Left kidney (tissue), 2 donors: ENCODE data around the gene GPR37. TPM values are rescaled to one million over a fixed set of nuclear protein-coding genes. Genes with fewer than 3 reads are reported as not detected.

ENCODE experiments used
- DNase-seq: peaks from one replicate; pipeline ENCODE4 v3.0.0-alpha.2; 2013
- polyA plus RNA-seq: library from polyadenylated mRNA; unstranded; fragments of 120-200 nt; gene quantifications from one replicate; pipeline ENCODE4 v1.2.1, GENCODE V29; 2013; ENCODE audit not compliant: insufficient read length

Gene GPR37
- polyA plus RNA-seq, 1 donor: 2.0 TPM

DNA sequence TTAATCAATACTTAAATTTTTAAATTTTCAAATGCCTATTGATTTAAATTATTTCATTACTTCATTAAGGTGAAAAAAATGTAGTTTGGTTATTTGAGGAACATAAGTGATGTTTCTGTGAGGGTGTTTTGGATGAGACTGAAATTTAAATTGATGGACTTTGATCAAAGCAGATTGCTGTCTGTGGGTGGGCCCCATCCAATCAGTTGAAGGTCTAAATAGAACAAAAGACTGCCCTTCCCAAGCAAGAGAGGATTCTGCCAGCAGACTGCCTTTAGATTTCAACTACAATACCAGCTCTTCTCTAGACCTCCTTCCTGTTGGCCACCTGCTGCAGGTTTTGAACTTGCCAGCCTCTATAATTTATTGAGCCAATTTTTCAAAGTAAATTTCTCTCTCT, 14.5 kb upstream of the GPR37 start:
- DNase-seq: no peak

DNA sequence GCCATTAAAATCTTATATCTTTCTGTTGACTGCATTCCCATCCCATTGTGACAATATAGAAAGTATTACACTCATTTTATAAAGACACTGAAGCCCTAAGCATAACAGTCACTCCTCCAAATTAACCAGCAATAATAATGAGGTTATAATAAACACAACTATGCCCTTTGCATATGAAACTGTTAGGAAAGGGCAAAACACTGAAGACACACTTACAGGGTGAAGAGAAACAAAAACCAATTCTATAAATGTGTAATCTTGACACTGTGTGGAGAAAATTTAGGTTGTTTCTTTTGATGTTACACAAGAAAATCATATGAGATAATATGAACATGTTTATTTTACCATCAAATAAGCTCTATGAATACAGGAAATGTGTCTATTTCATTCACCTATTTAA, 14.0 kb upstream of the GPR37 start:
- DNase-seq: no peak

GRCh38 chr7:124779194-124779593, 13.6 kb upstream of the GPR37 start:
- DNase-seq: no peak

DNA sequence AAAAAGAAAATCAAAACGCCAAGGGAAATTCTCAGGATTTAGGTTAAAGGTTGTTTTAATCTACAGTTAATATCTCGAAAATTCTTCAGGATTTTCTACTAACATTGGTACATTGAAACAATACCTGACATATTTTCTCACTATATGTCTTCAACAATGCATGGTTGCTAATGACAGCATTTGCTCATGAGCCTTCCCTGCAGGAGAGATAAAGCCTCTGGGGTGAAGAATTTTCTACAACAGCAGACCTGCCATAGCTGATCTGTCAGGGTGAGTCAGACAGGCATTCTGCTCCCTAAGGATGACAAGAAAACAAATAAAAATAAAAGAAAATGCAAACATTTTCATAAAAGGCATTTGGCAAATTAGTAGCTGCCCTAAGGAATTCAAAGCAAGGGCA, 11.7 kb upstream of the GPR37 start:
- DNase-seq: no peak

DNA sequence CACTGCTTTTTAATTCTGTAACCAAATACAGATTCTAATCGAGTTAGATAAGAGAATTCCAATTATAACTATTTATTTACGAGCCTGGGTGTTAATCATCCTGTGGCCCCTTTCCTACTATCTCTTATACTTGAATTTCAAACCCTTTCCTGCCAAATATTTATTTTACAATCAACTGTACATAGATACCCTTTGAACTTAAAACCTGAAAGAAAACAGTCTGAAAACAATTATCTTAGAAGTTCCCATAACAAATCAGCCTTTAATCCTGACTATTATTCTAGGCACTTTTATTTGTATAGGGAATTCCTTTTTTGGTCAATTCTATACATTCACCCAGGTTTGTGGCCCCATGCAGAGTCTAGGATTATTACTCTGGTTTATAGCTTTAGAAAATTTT, 10.6 kb upstream of the GPR37 start:
- no peak for DNase-seq

GRCh38 chr7:124775422-124775821, 9.8 kb upstream of the GPR37 start:
- no peak for DNase-seq

- DNase-seq: no peak
Measured at GRCh38 chr7:124773938-124774337, 8.3 kb upstream of the GPR37 start.

DNA sequence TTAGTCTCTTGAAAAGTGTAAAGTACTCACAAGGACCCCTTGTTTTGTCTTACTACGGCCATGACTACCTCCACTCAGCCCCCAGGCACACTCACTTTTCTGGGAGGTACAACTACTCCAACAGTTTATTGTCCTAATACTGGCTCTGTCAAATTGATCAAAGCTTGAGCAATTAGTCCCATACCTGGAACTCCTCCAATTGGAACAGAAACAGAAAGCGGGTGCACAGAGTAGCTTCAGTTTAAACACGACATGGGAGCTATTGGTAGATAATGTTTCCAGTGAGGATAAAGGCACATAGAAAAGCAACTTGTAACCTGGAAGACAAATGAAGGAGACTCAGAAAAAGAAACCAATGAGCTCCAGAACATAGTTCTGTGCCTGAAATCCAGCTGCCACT, 7.7 kb upstream of the GPR37 start:
- no peak for DNase-seq

GRCh38 chr7:124769136-124769535, 3.5 kb upstream of the GPR37 start:
- no peak for DNase-seq

GRCh38 chr7:124768525-124768924, 2.9 kb upstream of the GPR37 start:
- DNase-seq: no peak

DNA sequence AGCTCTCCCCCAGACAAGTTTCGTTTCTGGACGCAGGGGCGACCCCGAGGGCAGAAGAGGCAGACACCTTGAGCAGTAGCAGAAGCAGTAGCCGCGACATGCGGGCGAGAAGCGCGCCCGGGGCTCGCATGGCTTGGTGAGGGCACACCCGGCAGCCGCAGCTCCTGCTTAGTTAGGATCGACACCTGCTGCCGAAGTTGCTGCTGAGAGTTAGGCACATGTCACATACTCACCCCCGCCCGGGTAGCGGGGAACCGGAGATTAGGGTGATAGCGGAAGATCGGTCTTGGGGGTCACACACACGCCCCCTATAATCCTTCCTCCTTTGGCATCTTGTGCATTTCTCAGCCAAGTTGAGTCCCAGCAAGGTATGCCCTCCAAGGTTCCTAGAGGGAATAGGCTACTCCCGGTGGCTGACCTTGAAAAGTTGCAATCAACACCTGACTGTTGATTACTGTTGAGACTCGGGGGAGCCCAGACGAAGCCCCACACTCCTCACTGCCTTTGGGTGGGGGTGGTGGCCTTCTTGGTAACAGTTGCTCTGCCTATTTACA, 668 bp downstream of the GPR37 start:
- no peak for DNase-seq

GRCh38 chr7:124764051-124764846, 1.3 kb downstream of the GPR37 start:
- DNase-seq: no peak

DNA sequence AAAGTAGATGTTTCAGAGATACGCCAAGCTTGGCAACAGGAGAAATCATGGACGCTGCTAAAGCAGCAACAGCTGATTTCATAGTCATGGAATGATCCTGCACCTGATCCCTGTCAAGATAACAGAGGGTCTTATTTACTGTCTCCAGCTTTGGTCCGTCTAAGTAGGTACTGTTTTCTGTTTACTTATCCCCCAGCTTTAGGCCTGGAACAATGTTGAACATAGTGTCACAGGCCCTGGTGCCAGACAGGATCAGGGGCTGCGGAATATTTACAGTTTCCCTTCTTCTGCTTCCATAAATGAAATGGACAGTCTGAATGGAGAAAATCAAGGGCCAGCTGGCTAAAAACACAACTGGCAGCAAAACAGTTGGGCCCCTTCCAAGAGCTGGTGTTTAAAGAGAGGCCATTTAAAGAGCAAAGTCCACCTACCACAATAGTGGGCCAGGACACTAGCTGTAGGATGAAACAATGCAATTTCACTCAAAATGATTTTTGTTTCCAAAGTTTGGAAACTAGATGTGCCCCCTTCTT, 2.9 kb downstream of the GPR37 start:
- DNase-seq: no peak

DNA sequence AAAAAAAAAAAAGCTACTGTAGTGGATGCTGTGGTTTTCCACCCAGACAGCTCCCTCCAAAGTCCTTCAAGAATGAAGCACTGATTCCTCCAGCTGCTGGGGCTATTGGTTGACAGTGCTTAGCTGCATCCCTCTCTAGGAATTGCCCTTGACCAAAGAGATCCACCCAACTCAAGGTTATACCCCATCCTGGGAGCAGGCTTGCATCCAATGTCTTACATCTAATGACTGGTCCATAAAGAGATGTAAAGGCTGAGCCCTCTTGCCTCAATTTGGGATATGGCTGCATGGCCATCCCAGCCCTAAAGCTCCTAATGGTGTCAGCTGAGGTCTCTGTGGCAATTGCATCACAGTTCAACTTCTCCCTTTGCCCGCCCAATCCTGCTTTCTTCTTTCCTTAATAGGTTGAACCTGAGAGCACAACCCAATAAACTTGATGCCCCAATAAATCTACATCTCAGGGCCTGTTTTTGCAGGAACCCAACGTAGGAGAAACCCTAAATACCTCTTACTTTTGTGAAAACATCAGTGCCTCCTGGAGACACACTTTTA, 4.4 kb downstream of the GPR37 start:
- DNase-seq: no peak

GRCh38 chr7:124758327-124758726, 7.3 kb downstream of the GPR37 start:
- no peak for DNase-seq

DNA sequence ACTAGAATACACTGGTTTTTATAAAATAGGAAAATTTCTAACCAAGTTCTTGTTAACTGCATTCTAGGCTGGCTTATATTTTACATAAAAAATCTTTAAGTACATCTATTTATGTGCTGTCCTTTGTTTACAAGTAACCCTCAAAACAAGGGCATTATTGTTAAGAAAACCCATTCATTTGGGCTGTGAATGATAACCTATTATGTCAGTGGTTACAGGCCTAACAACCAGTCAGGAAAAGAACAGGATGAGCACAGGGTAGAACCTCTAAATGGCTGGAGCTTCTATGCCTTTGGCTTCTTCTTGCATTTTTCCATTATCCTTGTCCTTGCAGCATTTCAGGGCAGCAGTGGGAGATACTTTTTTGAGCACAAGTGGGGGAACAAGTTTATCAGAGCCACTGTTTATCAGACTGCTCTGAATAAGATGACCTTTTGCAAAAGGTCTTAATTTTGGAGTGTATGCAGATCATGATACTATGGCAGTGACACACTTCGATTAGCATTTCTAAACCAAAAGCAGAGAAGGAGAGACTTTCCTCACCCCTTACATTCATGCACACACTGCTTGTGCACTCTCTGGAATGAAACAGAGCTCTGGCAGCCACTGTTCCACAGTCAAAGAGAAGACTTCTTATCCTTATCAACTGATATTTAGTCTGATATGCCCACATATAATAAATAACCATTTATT, 10.9 kb downstream of the GPR37 start:
- DNase-seq: no peak

- DNase-seq: no peak
Measured at GRCh38 chr7:124752310-124752709, 13.3 kb downstream of the GPR37 start.

GRCh38 chr7:124751027-124751426, 14.6 kb downstream of the GPR37 start:
- no peak for DNase-seq

DNA sequence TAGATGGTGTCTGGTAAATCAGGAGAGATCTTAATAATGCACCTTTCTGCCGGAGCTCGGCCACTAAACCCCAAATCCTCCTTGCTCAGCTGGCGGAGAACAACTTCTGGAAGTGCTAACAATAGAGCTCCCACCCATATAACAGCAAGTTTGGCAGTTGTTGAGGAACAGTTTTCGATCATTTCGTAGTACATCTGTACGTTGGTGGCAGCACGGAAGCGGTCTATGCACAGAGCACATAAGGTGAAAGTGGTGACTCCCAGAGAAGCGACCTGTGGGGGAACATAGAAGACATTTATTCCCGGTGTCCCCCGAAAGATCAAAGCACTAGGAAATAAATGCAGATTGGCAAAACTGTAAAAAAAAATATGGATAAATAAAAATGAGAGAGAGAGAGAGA, 18.5 kb downstream of the GPR37 start:
- no peak for DNase-seq

- DNase-seq: no peak
Measured at GRCh38 chr7:124738639-124739038, 27.0 kb downstream of the GPR37 start.

DNA sequence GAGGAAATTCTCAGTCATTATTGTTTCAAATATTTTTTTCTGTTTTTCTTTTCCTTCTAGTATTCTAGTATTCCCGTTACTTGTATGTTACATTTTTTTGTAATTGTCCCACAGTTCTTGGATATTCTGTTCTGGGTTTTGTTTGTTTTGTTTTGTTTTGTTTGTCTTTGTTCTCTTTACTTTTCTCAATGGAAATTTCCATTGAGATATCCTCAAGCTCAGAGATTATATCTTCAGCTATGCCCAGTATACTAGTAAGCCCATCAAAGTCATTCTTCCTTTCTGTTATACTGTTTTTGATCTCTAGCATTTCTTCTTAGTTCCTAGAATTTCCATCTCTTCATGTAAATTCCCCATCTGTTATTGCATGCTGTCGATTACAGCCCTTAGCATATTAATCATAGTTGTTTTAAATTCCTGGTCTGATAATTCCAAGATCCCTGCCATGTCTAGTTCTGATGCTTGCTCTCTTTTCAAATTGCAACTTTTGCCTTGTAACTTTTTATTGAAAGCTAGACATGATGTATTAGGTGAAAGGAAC, 27.8 kb downstream of the GPR37 start:
- no peak for DNase-seq

GRCh38 chr7:124728610-124729009, 37.0 kb downstream of the GPR37 start:
- no peak for DNase-seq
